Stimulated activated memory B cell treated with anti-CD40 and anti-IgM and Interleukin-4, amounts not matched to agents 10 μg/mL and 1 μg/mL and 100 μg/mL, for 72 hours (primary cell): ENCODE results near the gene RAB28.

Experiments
- ATAC-seq: fragments of 150-1000 bp; cut with Tn5 transposase; 2 replicates; pipeline ENCODE4 v1.10.0; 2021
- H3K27ac Mint-ChIP-seq: one replicate; pipeline ENCODE4 v1.8.0; 2022; ENCODE audit warnings: mild to moderate bottlenecking, mixed read lengths
- H3K27me3 Mint-ChIP-seq: one replicate; pipeline ENCODE4 v1.8.0; 2022; ENCODE audit warnings: mixed read lengths
- H3K36me3 Mint-ChIP-seq: one replicate; pipeline ENCODE4 v1.8.0; 2022; ENCODE audit warnings: mixed read lengths
- H3K4me1 Mint-ChIP-seq: one replicate; pipeline ENCODE4 v1.8.0; 2022; ENCODE audit warnings: mixed read lengths
- H3K4me3 Mint-ChIP-seq: one replicate; pipeline ENCODE4 v1.8.0; 2022; ENCODE audit warnings: mild to moderate bottlenecking, moderate library complexity, mixed read lengths
- H3K9me3 Mint-ChIP-seq: one replicate; pipeline ENCODE4 v1.8.0; 2022; ENCODE audit warnings: mixed read lengths

RAB28 gene

GRCh38 chr4:13344216-13344615, 139.9 kb downstream of the RAB28 start:
- H3K9me3 Mint-ChIP-seq = peaks cover 5% of the 10 kb centered on the region
- H3K4me1 Mint-ChIP-seq = no peaks in the 10 kb centered on the region
- no peak for ATAC-seq
- H3K27ac Mint-ChIP-seq = no peak overlapping the region
- peaks cover 22% of the 10 kb centered on the region for H3K36me3 Mint-ChIP-seq
- no peak overlapping the region for H3K4me3 Mint-ChIP-seq
- H3K27me3 Mint-ChIP-seq = no peaks in the 10 kb centered on the region

- no peak overlapping the region for H3K4me3 Mint-ChIP-seq
These were observed 143.5 kb downstream of the RAB28 start for GRCh38 chr4:13340672-13341071.

GRCh38 chr4:13331827-13332226, 152.3 kb downstream of the RAB28 start:
- Mint-ChIP-seq H3K9me3 (peaks cover 3% of the 10 kb centered on the region), H3K27me3 (no peaks in the 10 kb centered on the region), H3K4me1 (no peaks in the 10 kb centered on the region), H3K36me3 (peaks cover 27% of the 10 kb centered on the region), H3K27ac (no peak overlapping the region), H3K4me3 (no peak overlapping the region)
- ATAC-seq = no peak

More at GRCh38 chr4:13340672-13341071, 143.5 kb downstream of the RAB28 start:
- Mint-ChIP-seq H3K4me1 (no peaks in the 10 kb centered on the region), H3K27ac (no peak overlapping the region), H3K36me3 (peaks cover 34% of the 10 kb centered on the region), H3K9me3 (no peaks in the 10 kb centered on the region), H3K27me3 (no peaks in the 10 kb centered on the region)
- ATAC-seq = no peak

GRCh38 chr4:13329963-13330362, 154.2 kb downstream of the RAB28 start:
- Mint-ChIP-seq H3K4me3 (no peak overlapping the region), H3K27me3 (no peaks in the 10 kb centered on the region), H3K4me1 (no peaks in the 10 kb centered on the region), H3K36me3 (peaks cover 27% of the 10 kb centered on the region), H3K27ac (no peak overlapping the region), H3K9me3 (peaks cover 3% of the 10 kb centered on the region)
- ATAC-seq = no peak

GRCh38 chr4:13329340-13329850, 154.7 kb downstream of the RAB28 start:
- Mint-ChIP-seq H3K9me3 (peaks cover 3% of the 10 kb centered on the region), H3K27ac (no peak overlapping the region), H3K27me3 (no peaks in the 10 kb centered on the region), H3K4me1 (no peaks in the 10 kb centered on the region), H3K4me3 (no peak overlapping the region), H3K36me3 (peaks cover 33% of the 10 kb centered on the region)
- no peak for ATAC-seq

GRCh38 chr4:13328591-13328990, 155.5 kb downstream of the RAB28 start:
- no peak for ATAC-seq

GRCh38 chr4:13327991-13328390, 156.1 kb downstream of the RAB28 start:
- H3K9me3 Mint-ChIP-seq = peaks cover 3% of the 10 kb centered on the region
- H3K27me3 Mint-ChIP-seq = no peaks in the 10 kb centered on the region
- ATAC-seq = no peak
- no peak overlapping the region for H3K27ac Mint-ChIP-seq
- H3K4me3 Mint-ChIP-seq = no peak overlapping the region
- no peaks in the 10 kb centered on the region for H3K4me1 Mint-ChIP-seq
- peaks cover 34% of the 10 kb centered on the region for H3K36me3 Mint-ChIP-seq

More at GRCh38 chr4:13328591-13328990, 155.5 kb downstream of the RAB28 start:
- Mint-ChIP-seq H3K27ac (no peak overlapping the region), H3K36me3 (peaks cover 37% of the 10 kb centered on the region), H3K4me3 (no peak overlapping the region), H3K27me3 (no peaks in the 10 kb centered on the region), H3K4me1 (no peaks in the 10 kb centered on the region), H3K9me3 (peaks cover 3% of the 10 kb centered on the region)

- no peak for ATAC-seq
- Mint-ChIP-seq H3K36me3 (peaks cover 48% of the 10 kb centered on the region), H3K9me3 (peaks cover 3% of the 10 kb centered on the region), H3K27ac (no peak overlapping the region), H3K4me3 (no peak overlapping the region), H3K4me1 (no peaks in the 10 kb centered on the region), H3K27me3 (no peaks in the 10 kb centered on the region)
These were observed 158.4 kb downstream of the RAB28 start for GRCh38 chr4:13325744-13326143.

- H3K36me3 Mint-ChIP-seq = peaks cover 54% of the 10 kb centered on the region
- peaks cover 6% of the 10 kb centered on the region for H3K9me3 Mint-ChIP-seq
- no peak overlapping the region for H3K27ac Mint-ChIP-seq
- no peak overlapping the region for H3K4me3 Mint-ChIP-seq
- no peak for ATAC-seq
- no peaks in the 10 kb centered on the region for H3K4me1 Mint-ChIP-seq
- H3K27me3 Mint-ChIP-seq = no peaks in the 10 kb centered on the region
These were observed 160.2 kb downstream of the RAB28 start for GRCh38 chr4:13323921-13324320.

- Mint-ChIP-seq H3K4me3 (no peak overlapping the region), H3K27me3 (no peaks in the 10 kb centered on the region), H3K4me1 (no peaks in the 10 kb centered on the region), H3K27ac (no peak overlapping the region), H3K9me3 (peaks cover 3% of the 10 kb centered on the region), H3K36me3 (peaks cover 49% of the 10 kb centered on the region)
- ATAC-seq = no peak
These were observed 161.4 kb downstream of the RAB28 start for GRCh38 chr4:13322681-13323101.
